B cell (primary cell): Measurements from ENCODE around the gene LY9. TPM values are rescaled to one million over a fixed set of nuclear protein-coding genes. Genes with fewer than 3 reads are reported as not detected.

Experiments used
- ATAC-seq: fragments of 200-7000 bp; cut with Tn5 transposase; one replicate; pipeline ENCODE4 v1.10.0; 2021; ENCODE audit warnings: low read depth, mild to moderate bottlenecking, moderate number of reproducible peaks, moderate library complexity
- CTCF ChIA-PET: fragments of 350-600 bp; sonication (Branson Sonifier 250); formaldehyde crosslinking; loops from one replicate; lab custom pipeline; 2021; ENCODE audit warnings: antibody characterized with exemption, inconsistent platforms; lab: Charles Lee
- POLR2A ChIA-PET: fragments of 350-600 bp; sonication (Branson Sonifier 250); formaldehyde crosslinking; loops from one replicate; lab custom pipeline; 2021; ENCODE audit warnings: antibody characterized with exemption; lab: Charles Lee
- DNase-seq: peaks from one replicate; pipeline ENCODE4 v3.0.0; 2013
- H2AFZ ChIP-seq: 2 replicates; pipeline ENCODE4 v1.6.1; 2012; ENCODE audit warnings: mild to moderate bottlenecking, low read depth, low read length; ENCODE audit not compliant: insufficient read depth, poor library complexity, severe bottlenecking
- H3K27ac ChIP-seq, 2 donors: 1 replicate in 1 of 2; 2 replicates in 1 of 2; pipeline ENCODE4 v1.5.1; 2012 to 2013; ENCODE audit warnings: low read length in 2 of 2, mild to moderate bottlenecking in 2 of 2, moderate library complexity in 1 of 2
- H3K27me3 ChIP-seq, 4 experiments: fragments of 200-600 bp in 1 of 4; sonication (generic) in 1 of 4; replicated peaks in 1 of 4; 1 replicate in 2 of 4; 2 replicates in 2 of 4; pipeline versions ENCODE4 v1.6.1 to v1.7.0; 2013 to 2016; ENCODE audit warnings: low read length in 3 of 4, mild to moderate bottlenecking in 2 of 4, mixed read lengths in 1 of 4, moderate library complexity in 1 of 4; ENCODE audit not compliant: insufficient read depth in 4 of 4, control insufficient read depth in 3 of 4; ENCODE audit errors: control extremely low read depth in 1 of 4
- H3K36me3 ChIP-seq, 2 experiments: replicated peaks in 1 of 2; 1 replicate in 1 of 2; 2 replicates in 1 of 2; pipeline versions ENCODE4 v1.6.1 to v1.7.1; 2013; ENCODE audit warnings: low read length in 1 of 2; ENCODE audit not compliant: insufficient read depth in 2 of 2, control insufficient read depth in 1 of 2; ENCODE audit errors: control extremely low read depth in 1 of 2, extremely low read depth in 1 of 2
- H3K4me1 ChIP-seq, 2 donors: fragments of 200-600 bp in 1 of 2; sonication (generic) in 1 of 2; 1 replicate in 1 of 2; 2 replicates in 1 of 2; pipeline versions ENCODE4 v1.5.1 to v1.6.1; 2013 to 2017; ENCODE audit warnings: low read length in 2 of 2; ENCODE audit not compliant: control insufficient read depth in 2 of 2, insufficient read depth in 2 of 2
- H3K4me2 ChIP-seq: replicated peaks from 2 replicates; pipeline ENCODE3; 2012; ENCODE audit warnings: mild to moderate bottlenecking, low read depth, low read length; ENCODE audit not compliant: poor library complexity, severe bottlenecking
- H3K4me3 ChIP-seq, 5 experiments: fragments of 200-600 bp in 1 of 5; sonication (generic) in 1 of 5; 1 replicate in 3 of 5; 2 replicates in 2 of 5; pipeline versions ENCODE4 v1.5.1 to v1.7.0; 2011 to 2016; ENCODE audit warnings: low read length in 4 of 5, mild to moderate bottlenecking in 4 of 5, low read depth in 2 of 5, control low read depth in 1 of 5, moderate library complexity in 1 of 5; ENCODE audit not compliant: insufficient read depth in 1 of 5; ENCODE audit errors: control extremely low read depth in 1 of 5, extremely low read depth in 1 of 5
- H3K79me2 ChIP-seq: fragments of 200-600 bp; sonication (generic); one replicate; pipeline ENCODE4 v1.6.0; 2016; ENCODE audit warnings: low read length; ENCODE audit not compliant: control insufficient read depth, insufficient read depth
- H3K9ac ChIP-seq: fragments of 200-600 bp; sonication (generic); 2 replicates; pipeline ENCODE4 v1.6.1; 2017; ENCODE audit warnings: mild to moderate bottlenecking, low read length, moderate library complexity
- H3K9me3 ChIP-seq, 3 donors: one replicate each; pipeline versions ENCODE4 v1.6.1 to v1.7.1; 2013; ENCODE audit warnings: low read length in 2 of 3; ENCODE audit not compliant: control insufficient read depth in 2 of 3, insufficient read depth in 1 of 3; ENCODE audit errors: control extremely low read depth in 1 of 3
- H4K20me1 ChIP-seq: 2 replicates; pipeline ENCODE4 v1.6.0; 2012; ENCODE audit warnings: mild to moderate bottlenecking, low read length; ENCODE audit not compliant: insufficient read depth, control insufficient read depth, poor library complexity, severe bottlenecking
- H3K27ac Mint-ChIP-seq: one replicate; pipeline ENCODE4 v1.8.0; 2021; ENCODE audit warnings: mixed read lengths
- H3K27me3 Mint-ChIP-seq: one replicate; pipeline ENCODE4 v1.8.0; 2021; ENCODE audit warnings: mixed read lengths
- H3K4me1 Mint-ChIP-seq: one replicate; pipeline ENCODE4 v1.8.0; 2021; ENCODE audit warnings: mixed read lengths
- H3K4me3 Mint-ChIP-seq: one replicate; pipeline ENCODE4 v1.8.0; 2021; ENCODE audit warnings: mixed read lengths
- H3K9me3 Mint-ChIP-seq: one replicate; pipeline ENCODE4 v1.8.0; 2022; ENCODE audit warnings: mixed read lengths; ENCODE audit not compliant: insufficient read depth
- CTCF ChIP-seq: fragments of 200-600 bp; IDR thresholded peaks from one replicate; pipeline ENCODE4 v1.8.0; 2022; ENCODE audit warnings: antibody characterized with exemption, mild to moderate bottlenecking
- EZH2 ChIP-seq: IDR thresholded peaks from 2 replicates; pipeline ENCODE4 v1.6.1; 2012; ENCODE audit warnings: borderline replicate concordance, low read depth, mild to moderate bottlenecking, moderate library complexity, low read length; ENCODE audit not compliant: insufficient read depth, poor library complexity, severe bottlenecking
- WGBS: methylation state at CpG from one replicate; pipeline ENCODE4 v1.1.5; 2013; ENCODE audit warnings: missing lambda C conversion rate; ENCODE audit not compliant: insufficient coverage; 5-methylcytosine and 5-hydroxymethylcytosine counted together
- intact Hi-C: fragments of 100-400 bp; cut with micrococcal nuclease; formaldehyde crosslinking; loops from one replicate; pipeline ENCODE4 v1.10.0; 2022
- polyA plus RNA-seq: library from polyadenylated mRNA; depleted of rRNA; stranded (reverse); fragments of >200 nt; gene quantifications from 2 replicates; pipeline ENCODE4 v1.2.3, GENCODE V29; 2012
- total RNA-seq, 2 donors: library from RNA; stranded (reverse); fragments of 120-200 nt in 1 of 2; gene quantifications; 1 replicate in 1 of 2; 2 replicates in 1 of 2; pipeline versions ENCODE4 v1.2.3 to v1.2.4, GENCODE V29; 2013 to 2022

The LY9 gene
- total and polyA plus RNA-seq, 2 donors (not counting 1 experiment from before 2014, with no cell fraction given) = 252 to 365 TPM

- DNase-seq = no peak
- no peak for TF ChIP-seq EZH2
- no peak for TF ChIP-seq CTCF
- Mint-ChIP-seq H3K9me3 (no peaks in the 10 kb centered on the region), H3K4me3 (no peak overlapping the region), H3K27me3 (peaks cover 5% of the 10 kb centered on the region), H3K4me1 (no peaks in the 10 kb centered on the region), H3K27ac (no peak overlapping the region)
- Histone ChIP-seq H3K36me3 (no peaks in the 10 kb centered on the region), H3K4me2 (no peak overlapping the region), H2AFZ (no peak overlapping the region), H3K4me3 (no peak overlapping the region), H3K27me3 (peaks cover 0 to 5% (median 0%) of the 10 kb centered on the region in 4 experiments), H3K9me3 (peaks cover 1 to 6% (median 4%) of the 10 kb centered on the region in 3 donors), H3K4me1 (no peaks in the 10 kb centered on the region), H3K79me2 (no peaks in the 10 kb centered on the region), H4K20me1 (no peaks in the 10 kb centered on the region), H3K9ac (no peak overlapping the region), H3K27ac (no peak overlapping the region)
- CTCF ChIA-PET = interaction anchor here (1.0 to 1.1 kb wide), 2 partner anchors 13 to 101 kb away, joined by 3 read pairs; no protein-coding TSS in a partner anchor
- ATAC-seq = no peak
- intact Hi-C loops = no loop called here
- POLR2A ChIA-PET = no interaction called here
- WGBS = 74% methylated on average over 4 of the region's 5 CpGs
Observed at GRCh38 chr1:160850541-160850940, 54.6 kb downstream of the LY9 start.

GRCh38 chr1:160850993-160851392, 55.0 kb downstream of the LY9 start:
- Histone ChIP-seq H3K4me1 (no peaks in the 10 kb centered on the region), H3K36me3 (no peaks in the 10 kb centered on the region), H2AFZ (no peak overlapping the region), H3K79me2 (no peaks in the 10 kb centered on the region), H3K4me3 (no peak overlapping the region), H3K9ac (no peak overlapping the region), H3K27ac (no peak overlapping the region), H3K9me3 (peaks cover 1 to 6% (median 4%) of the 10 kb centered on the region in 3 donors), H3K27me3 (peaks cover 0 to 5% (median 0%) of the 10 kb centered on the region in 4 experiments), H3K4me2 (no peak overlapping the region), H4K20me1 (no peaks in the 10 kb centered on the region)
- TF ChIP-seq CTCF = no peak
- no peak for DNase-seq
- no peak for ATAC-seq
- 80% methylated on average over 1 of the region's 8 CpGs for WGBS
- CTCF ChIA-PET = interaction anchor here (1.0 kb wide), 1 partner anchor 14 kb away, joined by 3 read pairs; no protein-coding TSS in a partner anchor
- Mint-ChIP-seq H3K9me3 (no peaks in the 10 kb centered on the region), H3K27me3 (peaks cover 5% of the 10 kb centered on the region), H3K4me3 (no peak overlapping the region), H3K4me1 (no peaks in the 10 kb centered on the region), H3K27ac (no peak overlapping the region)
- POLR2A ChIA-PET = no interaction called here
- intact Hi-C loops = no loop called here
